ENCODE data around the gene LINGO1.
A peak's percentile ranks its signal among the peaks of the same experiment; 100 is the strongest.

DNA sequence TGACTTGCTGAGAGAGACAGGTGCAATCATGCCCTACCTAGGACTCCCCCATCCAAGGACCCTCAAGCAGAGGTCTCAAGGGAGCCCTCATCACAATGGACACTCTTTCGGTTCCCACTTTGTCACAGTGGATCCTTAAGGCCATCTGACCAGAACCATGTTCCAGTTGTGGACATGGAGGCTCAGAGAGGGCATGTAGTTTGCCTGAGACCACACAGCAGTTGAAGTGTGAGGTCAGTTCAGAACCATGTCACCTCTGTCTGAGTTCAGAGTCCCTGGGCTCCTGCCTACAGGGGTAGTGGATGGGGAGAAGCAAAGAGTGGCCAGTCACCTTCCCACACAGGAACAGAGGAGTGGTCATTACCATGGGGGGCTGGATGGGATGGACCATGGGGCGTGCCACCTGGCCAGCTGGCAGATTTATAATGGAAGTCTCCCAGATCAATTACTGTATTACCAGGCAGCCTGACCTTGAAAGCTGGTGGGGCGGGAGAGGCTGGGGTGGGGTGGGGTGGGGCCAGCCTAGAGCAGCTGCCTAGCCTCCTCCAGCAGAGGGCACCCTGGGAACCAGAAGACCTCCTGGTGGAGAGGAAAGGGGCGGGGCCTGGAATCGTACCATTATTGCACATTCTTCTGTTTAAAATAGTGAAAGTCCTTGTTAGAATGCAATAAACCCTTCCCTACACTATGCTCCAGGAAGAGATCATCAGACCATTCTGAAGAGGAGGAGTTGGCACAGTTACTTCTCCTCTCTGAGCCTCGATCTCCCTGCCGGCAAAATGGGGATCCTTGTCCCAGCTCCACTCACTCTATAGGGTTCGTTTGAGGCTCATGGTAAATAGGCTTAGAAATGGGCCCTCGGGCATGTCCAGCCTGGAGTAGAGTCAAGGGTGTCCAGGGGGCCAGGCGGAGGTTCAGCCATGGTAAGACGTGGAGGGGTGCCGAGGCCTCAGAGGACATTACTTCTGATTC, 26.9 kb upstream of the LINGO1 start:
- no peak for TF ChIP-seq POLR2AphosphoS5 (IDR thresholded peaks at IDR 0.05; ENCODE audit: low read depth, low read length)
- TF ChIP-seq EP300 (IDR thresholded peaks at IDR 0.05; ENCODE audit: borderline replicate concordance in 1 of 2, low read depth in 2 of 2, low read length in 2 of 2): no peak
- TF ChIP-seq TEAD4 (IDR thresholded peaks at IDR 0.05; ENCODE audit: low read depth, low read length): no peak
- TF ChIP-seq, protein P1, sequence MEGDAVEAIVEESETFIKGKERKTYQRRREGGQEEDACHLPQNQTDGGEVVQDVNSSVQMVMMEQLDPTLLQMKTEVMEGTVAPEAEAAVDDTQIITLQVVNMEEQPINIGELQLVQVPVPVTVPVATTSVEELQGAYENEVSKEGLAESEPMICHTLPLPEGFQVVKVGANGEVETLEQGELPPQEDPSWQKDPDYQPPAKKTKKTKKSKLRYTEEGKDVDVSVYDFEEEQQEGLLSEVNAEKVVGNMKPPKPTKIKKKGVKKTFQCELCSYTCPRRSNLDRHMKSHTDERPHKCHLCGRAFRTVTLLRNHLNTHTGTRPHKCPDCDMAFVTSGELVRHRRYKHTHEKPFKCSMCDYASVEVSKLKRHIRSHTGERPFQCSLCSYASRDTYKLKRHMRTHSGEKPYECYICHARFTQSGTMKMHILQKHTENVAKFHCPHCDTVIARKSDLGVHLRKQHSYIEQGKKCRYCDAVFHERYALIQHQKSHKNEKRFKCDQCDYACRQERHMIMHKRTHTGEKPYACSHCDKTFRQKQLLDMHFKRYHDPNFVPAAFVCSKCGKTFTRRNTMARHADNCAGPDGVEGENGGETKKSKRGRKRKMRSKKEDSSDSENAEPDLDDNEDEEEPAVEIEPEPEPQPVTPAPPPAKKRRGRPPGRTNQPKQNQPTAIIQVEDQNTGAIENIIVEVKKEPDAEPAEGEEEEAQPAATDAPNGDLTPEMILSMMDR (IDR thresholded peaks at IDR 0.05; ENCODE audit: control extremely low read depth in 1 of 3, insufficient read depth in 1 of 3, low read depth in 1 of 3, low read length in 3 of 3): peak; percentile 53 to 66 (median 55); a peak in 3 of 4 replicates

Data from H1 (cell line).